ENCODE results near the gene TOP1. TPM values are rescaled to one million over a fixed set of nuclear protein-coding genes. Genes with fewer than 3 reads are reported as not detected.

TOP1 gene
- total and polyA plus RNA-seq, 4 donors, result 39.7 to 62.7 (median 51.7) TPM

DNA sequence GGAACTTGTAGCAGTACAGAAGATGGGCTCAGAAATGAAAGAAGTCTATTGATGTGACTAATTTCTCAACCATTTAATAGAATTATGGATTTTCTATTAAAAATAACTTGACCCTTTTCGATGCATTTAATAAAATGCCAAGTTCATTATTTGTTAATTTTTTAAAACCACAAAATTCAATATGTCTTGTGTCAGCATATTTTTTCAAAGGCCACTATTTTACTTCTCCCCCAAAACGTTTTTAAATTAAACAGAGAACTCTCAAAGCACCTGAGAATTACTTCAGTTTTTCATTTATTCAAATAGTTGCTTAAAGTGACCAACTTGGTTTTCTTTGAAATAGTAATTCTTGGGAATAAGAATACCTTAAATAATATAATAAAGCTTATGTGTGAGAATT lies 8.6 kb downstream of the TOP1 start:
- no peak for ATAC-seq (ENCODE audit: insufficient read depth, low FRiP score)
- no peak for TF ChIP-seq CTCF (IDR thresholded peaks at IDR 0.05; ENCODE audit: control extremely low read depth, extremely low read depth)

DNA sequence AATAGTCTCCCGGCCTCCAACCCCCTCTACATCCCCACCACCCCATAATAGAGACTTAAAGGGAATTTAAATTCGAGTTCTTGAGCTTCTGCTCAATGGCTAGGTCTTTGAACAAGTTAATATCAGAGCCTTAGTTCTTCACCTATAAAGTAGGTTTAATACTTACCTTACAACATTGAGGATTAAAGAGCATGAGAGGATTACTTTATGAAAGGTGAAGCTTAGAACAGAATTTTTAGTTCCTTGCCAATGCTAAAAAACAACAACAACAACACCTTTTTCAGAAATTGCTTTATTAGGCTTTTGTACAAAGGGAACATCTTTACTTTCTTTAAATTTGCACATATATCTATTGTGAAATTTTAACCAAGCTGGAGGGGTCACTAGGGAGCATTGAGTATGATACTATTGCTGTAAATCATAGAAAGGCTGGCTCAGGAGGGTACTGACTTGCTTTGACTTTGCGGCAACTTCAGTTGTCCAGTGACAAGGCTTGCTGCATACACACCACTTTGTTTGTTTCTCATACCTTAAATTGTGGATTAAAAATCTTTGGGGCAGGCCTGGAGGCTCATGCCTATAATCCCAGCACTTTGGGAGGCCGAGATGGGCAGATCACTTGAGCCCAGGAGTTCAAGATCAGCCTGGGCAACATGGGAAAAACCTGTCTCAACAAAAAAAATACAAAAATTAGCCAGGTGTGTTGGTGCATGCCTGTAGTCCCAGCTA lies 9.7 kb downstream of the TOP1 start:
- H3K4me1 ChIP-seq (ENCODE audit: control insufficient read depth in 5 of 5, insufficient read depth in 5 of 5, low read length in 5 of 5), result peaks cover 5 to 32% (median 11%) of the 10 kb centered on the region in 5 donors
- H3K9ac ChIP-seq (ENCODE audit: insufficient read depth in 1 of 2, low read length in 2 of 2), result no peak overlapping the region
- ATAC-seq (ENCODE audit: insufficient read depth, low FRiP score), result no peak
- no peak overlapping the region for H3K27ac ChIP-seq (ENCODE audit: low read depth in 1 of 2, low read length in 1 of 2)
- no peaks in the 10 kb centered on the region for H3K9me3 ChIP-seq (ENCODE audit: control insufficient read depth in 4 of 4, insufficient read depth in 3 of 4, low read length in 3 of 4)
- WGBS, 2 donors, result 88 to 91% methylated on average over 4 of the region's 4 CpGs
- no peak overlapping the region for H3K4me3 ChIP-seq
- H3K36me3 ChIP-seq (ENCODE audit: control insufficient read depth in 4 of 4, insufficient read depth in 4 of 4, low read length in 4 of 4), result peaks cover 0 to 2% (median 0%) of the 10 kb centered on the region in 4 donors
- H3K27me3 ChIP-seq (ENCODE audit: control insufficient read depth in 3 of 3, insufficient read depth in 3 of 3, low read length in 2 of 3), result no peaks in the 10 kb centered on the region
- DNase-seq, result no peak
- no peak for TF ChIP-seq CTCF (IDR thresholded peaks at IDR 0.05; ENCODE audit: control extremely low read depth, extremely low read depth)

More for the DNA sequence above, 8.6 kb downstream of the TOP1 start:
- H3K27ac ChIP-seq (ENCODE audit: low read depth in 1 of 2, low read length in 1 of 2), result no peak overlapping the region
- no peaks in the 10 kb centered on the region for H3K27me3 ChIP-seq (ENCODE audit: control insufficient read depth in 3 of 3, insufficient read depth in 3 of 3, low read length in 2 of 3)
- H3K36me3 ChIP-seq (ENCODE audit: control insufficient read depth in 4 of 4, insufficient read depth in 4 of 4, low read length in 4 of 4), result peaks cover 0 to 3% (median under 1%) of the 10 kb centered on the region in 4 donors
- no peak overlapping the region for H3K4me3 ChIP-seq
- DNase-seq, result no peak
- no peaks in the 10 kb centered on the region for H3K9me3 ChIP-seq (ENCODE audit: control insufficient read depth in 4 of 4, insufficient read depth in 3 of 4, low read length in 3 of 4)
- no peak overlapping the region for H3K9ac ChIP-seq (ENCODE audit: insufficient read depth in 1 of 2, low read length in 2 of 2)
- 67 to 72% methylated on average over 2 of the region's 2 CpGs for WGBS, 2 donors
- H3K4me1 ChIP-seq (ENCODE audit: control insufficient read depth in 5 of 5, insufficient read depth in 5 of 5, low read length in 5 of 5), result peaks cover 5 to 38% (median 22%) of the 10 kb centered on the region in 5 donors

DNA sequence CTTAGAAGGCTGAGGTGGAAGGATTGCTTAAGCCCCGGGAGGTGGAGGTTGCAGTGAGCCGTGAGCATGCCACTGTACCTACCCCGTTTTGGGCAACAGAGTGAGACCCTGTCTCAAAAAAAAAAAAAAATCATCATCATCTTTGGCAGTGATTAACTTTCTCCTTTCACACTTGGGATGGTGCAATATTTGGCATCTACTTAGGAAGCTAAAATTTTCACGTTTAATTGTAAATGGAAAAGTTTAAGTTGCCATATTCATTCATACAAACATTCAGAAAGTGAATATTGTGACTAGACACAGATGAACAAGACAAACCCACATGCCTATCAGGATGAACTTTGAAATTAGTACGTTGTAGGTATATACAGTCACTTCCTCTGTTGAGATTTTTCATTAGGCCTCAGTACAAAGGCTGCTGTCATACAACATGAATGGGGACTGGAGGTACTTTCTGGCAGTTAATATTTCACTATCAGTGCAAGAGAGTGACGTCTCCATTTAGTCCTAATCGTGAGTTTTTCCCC lies 10.3 kb downstream of the TOP1 start:
- Histone ChIP-seq H3K27ac (ENCODE audit: low read depth in 1 of 2, low read length in 1 of 2) (no peak overlapping the region), H3K9ac (ENCODE audit: insufficient read depth in 1 of 2, low read length in 2 of 2) (no peak overlapping the region), H3K9me3 (ENCODE audit: control insufficient read depth in 4 of 4, insufficient read depth in 3 of 4, low read length in 3 of 4) (no peaks in the 10 kb centered on the region), H3K36me3 (ENCODE audit: control insufficient read depth in 4 of 4, insufficient read depth in 4 of 4, low read length in 4 of 4) (peaks cover 0 to 2% (median 0%) of the 10 kb centered on the region in 4 donors), H3K4me1 (ENCODE audit: control insufficient read depth in 5 of 5, insufficient read depth in 5 of 5, low read length in 5 of 5) (peaks cover 4 to 36% (median 5%) of the 10 kb centered on the region in 5 donors), H3K27me3 (ENCODE audit: control insufficient read depth in 3 of 3, insufficient read depth in 3 of 3, low read length in 2 of 3) (no peaks in the 10 kb centered on the region), H3K4me3 (no peak overlapping the region)
- 63 to 66% methylated on average over 7 of the region's 7 CpGs for WGBS, 2 donors
- no peak for TF ChIP-seq CTCF (IDR thresholded peaks at IDR 0.05; ENCODE audit: control extremely low read depth, extremely low read depth)
- ATAC-seq (ENCODE audit: insufficient read depth, low FRiP score), result no peak
- no peak for DNase-seq

Measured in lung (tissue), 12 donors.